ENCODE measurements around the gene TMOD1. TPM values are rescaled to one million over a fixed set of nuclear protein-coding genes. Genes with fewer than 3 reads are reported as not detected.
A peak's percentile ranks its signal among the peaks of the same experiment; 100 is the strongest.

TMOD1 gene
- total RNA-seq, 1 donor from 2014 or later, result 0.86 TPM

DNA sequence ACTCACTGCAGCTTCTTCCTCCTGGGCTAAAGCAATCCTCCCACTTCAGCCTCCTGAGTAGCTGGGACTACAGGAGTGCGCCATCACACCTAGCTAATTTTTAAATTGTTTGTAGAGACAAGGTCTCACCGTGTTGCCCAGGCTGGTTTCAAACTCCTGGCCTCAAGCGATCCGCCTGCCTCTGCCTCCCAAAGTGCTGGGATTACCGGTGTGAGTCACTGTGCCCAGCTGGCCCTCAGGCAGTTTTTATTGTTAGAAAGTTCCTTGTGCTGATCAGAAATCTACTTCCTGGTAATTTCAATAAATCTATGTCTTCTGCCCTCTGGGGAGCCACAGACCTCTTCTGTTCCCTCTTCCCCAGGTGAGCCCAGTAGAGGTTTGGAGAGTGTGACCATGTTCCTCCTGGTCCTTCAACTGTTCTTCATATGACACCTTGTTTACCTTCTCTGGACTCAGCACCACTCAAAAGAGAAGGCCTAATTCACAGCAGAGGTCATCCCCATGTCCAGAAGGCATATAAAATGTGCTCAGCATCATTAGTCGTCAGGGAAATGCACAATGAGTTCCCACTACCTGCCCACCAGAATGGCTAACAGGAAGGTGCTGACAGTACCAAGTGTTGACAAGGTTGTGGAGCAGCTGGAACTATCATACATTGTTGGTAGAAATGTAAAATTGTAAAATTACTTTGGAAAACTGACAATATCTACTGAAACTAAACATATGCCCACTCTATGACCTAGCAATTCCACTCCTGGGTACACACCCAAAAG lies 10.4 kb downstream of the TMOD1 start:
- H3K27ac Mint-ChIP-seq, result peak overlapping the region; percentile 77
- intact Hi-C loops (cut with micrococcal nuclease), result loop anchor here (1.0 kb wide), 1 partner anchor 11 kb away; the partner anchor contains the start of gene TMOD1
- H3K4me3 Mint-ChIP-seq, result no peak overlapping the region
- no peak for DNase-seq (ENCODE audit: low spot score)
- H3K36me3 Mint-ChIP-seq (ENCODE audit: low read depth), result no peaks in the 10 kb centered on the region
- H3K4me1 Mint-ChIP-seq (ENCODE audit: low read depth), result peaks cover 18% of the 10 kb centered on the region
- peaks cover 2% of the 10 kb centered on the region for H3K27me3 Mint-ChIP-seq (ENCODE audit: insufficient read depth)
- no peaks in the 10 kb centered on the region for H3K9me3 Mint-ChIP-seq

DNA sequence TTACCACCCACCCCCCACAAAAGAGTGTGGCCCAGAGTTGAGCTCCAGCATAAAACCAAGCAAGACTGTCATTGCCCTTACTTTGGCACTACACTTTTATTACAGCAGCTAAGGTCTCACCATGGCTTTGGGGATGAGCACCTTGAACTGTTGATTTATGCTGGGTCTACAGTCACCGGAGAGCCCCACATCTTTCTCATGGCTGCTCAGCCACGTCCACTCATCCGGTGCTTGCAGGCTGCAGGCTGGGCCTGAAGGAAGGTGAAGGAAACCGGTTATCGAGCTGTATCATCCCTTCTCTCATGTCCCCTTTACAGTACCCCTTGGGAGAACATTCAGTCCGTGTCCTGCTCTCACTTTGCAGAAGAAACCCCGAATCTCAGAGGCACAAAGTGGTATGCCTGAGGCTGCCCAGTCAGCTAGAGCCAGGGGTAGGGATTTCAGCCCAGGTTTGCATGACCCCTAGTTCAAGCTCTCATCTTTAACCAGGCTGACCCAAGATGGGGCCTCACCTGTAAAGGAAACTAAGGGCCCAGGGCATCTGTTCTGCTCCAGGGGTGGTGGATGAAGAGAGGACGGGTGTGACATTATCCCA lies 11.6 kb downstream of the TMOD1 start:
- Mint-ChIP-seq H3K9me3 (no peaks in the 10 kb centered on the region), H3K27ac (no peak overlapping the region), H3K27me3 (ENCODE audit: insufficient read depth) (peaks cover 9% of the 10 kb centered on the region), H3K36me3 (ENCODE audit: low read depth) (no peaks in the 10 kb centered on the region), H3K4me3 (no peak overlapping the region), H3K4me1 (ENCODE audit: low read depth) (peaks cover 19% of the 10 kb centered on the region)
- DNase-seq (ENCODE audit: low spot score), result no peak
- intact Hi-C loops (cut with micrococcal nuclease), result no loop called here

DNA sequence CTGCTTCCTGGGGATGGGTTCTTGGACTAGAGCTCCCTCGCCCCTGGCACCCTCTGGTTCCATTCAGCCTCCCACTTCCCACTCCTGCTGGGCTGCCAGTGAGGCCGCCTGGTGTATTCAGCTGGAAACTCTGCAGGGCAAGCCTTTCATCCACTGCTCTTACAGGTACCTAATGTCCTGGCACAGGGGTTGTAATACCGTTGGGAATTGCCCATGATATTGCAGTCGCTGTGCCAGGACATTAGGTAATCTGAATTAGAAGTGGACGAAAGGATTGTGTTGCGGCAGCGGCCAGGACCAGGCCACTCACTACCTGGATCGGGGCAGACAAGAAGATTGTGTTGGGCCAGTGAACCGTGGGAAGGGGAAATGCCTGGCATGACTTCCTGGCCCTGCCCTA lies 13.1 kb downstream of the TMOD1 start:
- no peak overlapping the region for H3K4me3 Mint-ChIP-seq
- no peak overlapping the region for H3K27ac Mint-ChIP-seq
- intact Hi-C loops (cut with micrococcal nuclease), result no loop called here
- H3K27me3 Mint-ChIP-seq (ENCODE audit: insufficient read depth), result peaks cover 16% of the 10 kb centered on the region
- no peaks in the 10 kb centered on the region for H3K9me3 Mint-ChIP-seq
- no peaks in the 10 kb centered on the region for H3K36me3 Mint-ChIP-seq (ENCODE audit: low read depth)
- DNase-seq (ENCODE audit: low spot score), result no peak
- peaks cover 28% of the 10 kb centered on the region for H3K4me1 Mint-ChIP-seq (ENCODE audit: low read depth)

DNA sequence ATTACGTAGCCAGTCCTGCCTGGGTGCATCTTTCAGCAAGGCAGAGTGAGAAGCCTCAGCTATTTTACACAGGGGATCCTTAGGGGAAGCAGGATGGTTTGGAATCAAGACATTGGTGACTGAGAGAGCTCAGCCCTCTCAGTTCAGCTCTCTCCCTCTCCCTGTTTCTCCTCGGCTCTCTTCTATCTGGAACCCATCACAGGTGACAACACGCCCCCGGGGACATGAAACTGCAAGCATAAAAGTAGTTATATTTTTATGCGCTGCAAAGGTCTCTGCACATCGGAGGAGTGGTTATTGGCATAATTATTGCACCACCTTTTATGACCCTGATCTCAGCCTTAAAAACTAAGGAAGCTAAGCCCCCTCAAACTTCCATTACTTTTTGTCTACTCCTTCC lies 14.2 kb downstream of the TMOD1 start:
- H3K9me3 Mint-ChIP-seq, result no peaks in the 10 kb centered on the region
- H3K4me1 Mint-ChIP-seq (ENCODE audit: low read depth), result peaks cover 25% of the 10 kb centered on the region
- peaks cover 21% of the 10 kb centered on the region for H3K27me3 Mint-ChIP-seq (ENCODE audit: insufficient read depth)
- no peak overlapping the region for H3K27ac Mint-ChIP-seq
- no peaks in the 10 kb centered on the region for H3K36me3 Mint-ChIP-seq (ENCODE audit: low read depth)
- intact Hi-C loops (cut with micrococcal nuclease), result no loop called here
- DNase-seq (ENCODE audit: low spot score), result no peak
- H3K4me3 Mint-ChIP-seq, result no peak overlapping the region

GRCh38 chr9:97516111-97516510 lies 14.6 kb downstream of the TMOD1 start:
- H3K4me1 Mint-ChIP-seq (ENCODE audit: low read depth), result peaks cover 21% of the 10 kb centered on the region
- H3K27ac Mint-ChIP-seq, result no peak overlapping the region
- no peaks in the 10 kb centered on the region for H3K36me3 Mint-ChIP-seq (ENCODE audit: low read depth)
- DNase-seq (ENCODE audit: low spot score), result no peak
- intact Hi-C loops (cut with micrococcal nuclease), result no loop called here
- no peak overlapping the region for H3K4me3 Mint-ChIP-seq
- H3K9me3 Mint-ChIP-seq, result no peaks in the 10 kb centered on the region
- H3K27me3 Mint-ChIP-seq (ENCODE audit: insufficient read depth), result peaks cover 25% of the 10 kb centered on the region

- intact Hi-C loops (cut with micrococcal nuclease), result no loop called here
- H3K27me3 Mint-ChIP-seq (ENCODE audit: insufficient read depth), result peaks cover 29% of the 10 kb centered on the region
- H3K36me3 Mint-ChIP-seq (ENCODE audit: low read depth), result no peaks in the 10 kb centered on the region
- no peaks in the 10 kb centered on the region for H3K9me3 Mint-ChIP-seq
- H3K4me1 Mint-ChIP-seq (ENCODE audit: low read depth), result peaks cover 10% of the 10 kb centered on the region
- H3K27ac Mint-ChIP-seq, result no peak overlapping the region
- DNase-seq (ENCODE audit: low spot score), result no peak
- no peak overlapping the region for H3K4me3 Mint-ChIP-seq
Observed at GRCh38 chr9:97517331-97518089, 16.0 kb downstream of the TMOD1 start.

- no peaks in the 10 kb centered on the region for H3K9me3 Mint-ChIP-seq
- H3K36me3 Mint-ChIP-seq (ENCODE audit: low read depth), result no peaks in the 10 kb centered on the region
- DNase-seq (ENCODE audit: low spot score), result no peak
- no peak overlapping the region for H3K27ac Mint-ChIP-seq
- no peak overlapping the region for H3K4me3 Mint-ChIP-seq
- peaks cover 10% of the 10 kb centered on the region for H3K4me1 Mint-ChIP-seq (ENCODE audit: low read depth)
- H3K27me3 Mint-ChIP-seq (ENCODE audit: insufficient read depth), result peaks cover 29% of the 10 kb centered on the region
- intact Hi-C loops (cut with micrococcal nuclease), result no loop called here
Observed at GRCh38 chr9:97518166-97518908, 16.9 kb downstream of the TMOD1 start.

GRCh38 chr9:97518909-97519307 lies 17.4 kb downstream of the TMOD1 start:
- H3K27me3 Mint-ChIP-seq (ENCODE audit: insufficient read depth), result peaks cover 29% of the 10 kb centered on the region
- H3K4me1 Mint-ChIP-seq (ENCODE audit: low read depth), result peaks cover 10% of the 10 kb centered on the region
- no peaks in the 10 kb centered on the region for H3K9me3 Mint-ChIP-seq
- no peaks in the 10 kb centered on the region for H3K36me3 Mint-ChIP-seq (ENCODE audit: low read depth)
- no peak overlapping the region for H3K27ac Mint-ChIP-seq
- intact Hi-C loops (cut with micrococcal nuclease), result no loop called here
- no peak overlapping the region for H3K4me3 Mint-ChIP-seq
- no peak for DNase-seq (ENCODE audit: low spot score)

GRCh38 chr9:97519441-97519970 lies 18.0 kb downstream of the TMOD1 start:
- Mint-ChIP-seq H3K27ac (no peak overlapping the region), H3K9me3 (no peaks in the 10 kb centered on the region), H3K36me3 (ENCODE audit: low read depth) (no peaks in the 10 kb centered on the region), H3K27me3 (ENCODE audit: insufficient read depth) (peaks cover 29% of the 10 kb centered on the region), H3K4me1 (ENCODE audit: low read depth) (peaks cover 10% of the 10 kb centered on the region), H3K4me3 (no peak overlapping the region)
- intact Hi-C loops (cut with micrococcal nuclease), result no loop called here
- no peak for DNase-seq (ENCODE audit: low spot score)

- no peak for DNase-seq (ENCODE audit: low spot score)
- Mint-ChIP-seq H3K27me3 (ENCODE audit: insufficient read depth) (peaks cover 27% of the 10 kb centered on the region), H3K27ac (no peak overlapping the region)
Observed at GRCh38 chr9:97521576-97522333, 20.3 kb downstream of the TMOD1 start.

DNA sequence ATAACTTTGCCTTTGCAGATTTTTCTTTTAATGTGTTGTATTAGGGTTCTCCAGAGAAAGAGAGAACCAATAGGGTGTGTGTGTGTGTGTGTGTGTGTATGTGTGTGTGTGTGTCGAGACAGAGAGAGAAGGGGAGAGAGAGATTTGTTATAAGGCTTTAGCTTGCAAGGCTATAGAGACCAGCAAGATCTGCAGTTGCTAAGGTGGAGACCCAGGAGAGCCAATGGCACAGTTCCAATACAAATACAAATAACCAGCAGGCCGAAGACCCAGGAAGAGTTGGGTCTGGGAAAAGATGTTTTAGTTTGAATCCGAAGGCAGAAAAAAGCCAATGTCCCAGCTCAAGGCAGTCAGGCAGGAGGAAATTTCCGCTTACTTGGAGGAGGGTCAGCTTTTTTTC lies 23.0 kb downstream of the TMOD1 start:
- Mint-ChIP-seq H3K27ac (no peak overlapping the region), H3K9me3 (no peaks in the 10 kb centered on the region), H3K36me3 (ENCODE audit: low read depth) (no peaks in the 10 kb centered on the region), H3K4me3 (no peak overlapping the region), H3K27me3 (ENCODE audit: insufficient read depth) (peaks cover 14% of the 10 kb centered on the region), H3K4me1 (ENCODE audit: low read depth) (peaks cover 2% of the 10 kb centered on the region)
- intact Hi-C loops (cut with micrococcal nuclease), result no loop called here
- no peak for DNase-seq (ENCODE audit: low spot score)

More at GRCh38 chr9:97521576-97522333, 20.3 kb downstream of the TMOD1 start:
- intact Hi-C loops (cut with micrococcal nuclease), result no loop called here
- Mint-ChIP-seq H3K36me3 (ENCODE audit: low read depth) (no peaks in the 10 kb centered on the region), H3K4me1 (ENCODE audit: low read depth) (peaks cover 10% of the 10 kb centered on the region), H3K4me3 (no peak overlapping the region), H3K9me3 (no peaks in the 10 kb centered on the region)

- peaks cover 8% of the 10 kb centered on the region for H3K27me3 Mint-ChIP-seq (ENCODE audit: insufficient read depth)
Observed at GRCh38 chr9:97525451-97525850, 24.0 kb downstream of the TMOD1 start.

More at GRCh38 chr9:97525451-97525850, 24.0 kb downstream of the TMOD1 start:
- Mint-ChIP-seq H3K4me3 (no peak overlapping the region), H3K9me3 (no peaks in the 10 kb centered on the region), H3K27ac (no peak overlapping the region), H3K4me1 (ENCODE audit: low read depth) (peaks cover 11% of the 10 kb centered on the region), H3K36me3 (ENCODE audit: low read depth) (no peaks in the 10 kb centered on the region)
- no peak for DNase-seq (ENCODE audit: low spot score)
- intact Hi-C loops (cut with micrococcal nuclease), result no loop called here

Measured in activated T-helper 1 cell treated with anti-CD3 and anti-CD28 coated beads, Interleukin-12 subunit alpha, Interleukin-12 subunit beta, Interleukin-2, Interleukin-4 antibody, amounts not matched to agents 30 ng/mL and 10 ng/mL and 1 ng/mL, durations not matched to agents 14 hours and 24 hours and 36 hours (primary cell).